Measurements from ENCODE around the gene STPG3.

STPG3 gene

DNA sequence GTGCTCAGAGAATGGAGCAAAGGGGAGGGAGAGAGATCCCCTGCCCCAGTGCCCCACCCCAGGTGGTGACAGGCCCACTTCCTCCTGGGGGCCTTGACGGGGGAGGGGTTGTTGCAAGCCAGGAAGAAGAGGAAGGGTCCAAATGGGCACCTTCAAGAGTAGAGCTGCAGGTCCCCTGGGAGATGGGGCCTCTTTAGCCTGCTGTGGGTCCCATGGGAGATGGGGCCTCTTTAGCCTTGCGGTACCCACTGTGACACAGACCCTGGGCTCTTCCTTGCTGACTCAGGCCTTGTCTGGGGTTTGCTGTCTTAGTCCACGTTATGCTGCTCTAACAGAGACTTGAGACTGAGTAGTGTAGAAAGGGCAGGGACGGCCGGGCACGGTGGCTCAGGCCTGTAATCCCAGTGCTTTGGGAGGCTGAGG is 16.9 kb downstream of the STPG3 start:
- no peak for DNase-seq

- no peak for DNase-seq
Observed at GRCh38 chr9:137268538-137269201, 17.6 kb downstream of the STPG3 start.

GRCh38 chr9:137269231-137269772 is 18.2 kb downstream of the STPG3 start:
- DNase-seq, result no peak

DNA sequence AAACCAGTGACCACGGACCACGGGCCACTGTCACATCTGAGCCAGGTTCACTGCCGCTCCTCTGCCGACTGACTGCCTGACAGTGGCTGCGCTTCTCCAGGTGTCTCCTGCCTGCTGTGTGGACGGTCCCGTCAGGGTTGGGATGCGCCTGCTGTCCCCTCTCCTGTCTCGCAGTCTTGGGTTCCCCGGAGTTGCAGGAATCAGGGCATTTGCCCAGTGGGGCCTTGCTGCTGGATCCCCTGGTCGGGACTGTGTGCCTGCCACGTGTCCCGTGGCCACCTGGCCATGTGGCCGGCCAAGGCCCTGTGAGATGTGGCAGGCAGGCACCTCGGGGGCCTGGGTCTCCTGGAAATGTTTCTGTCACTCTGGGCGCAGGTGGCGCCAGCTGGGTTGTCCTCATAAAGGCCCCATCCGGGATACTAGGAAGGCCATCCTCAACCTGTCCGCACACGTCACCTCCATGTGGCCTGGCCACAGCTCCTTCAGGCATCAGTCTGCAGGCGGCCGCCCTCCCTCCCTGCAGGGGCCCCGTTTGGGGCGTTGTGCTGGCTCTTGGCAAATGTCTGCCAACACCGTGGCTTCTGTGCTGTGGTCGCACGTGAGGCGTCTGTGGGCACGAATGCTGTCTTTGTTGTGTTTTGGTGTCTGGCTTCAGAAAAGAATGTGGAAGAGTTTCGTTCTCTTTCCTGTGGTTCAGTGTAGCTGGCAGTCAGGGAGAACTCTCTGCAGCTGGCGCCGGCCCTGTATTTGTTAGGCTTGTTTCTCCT is 20.0 kb downstream of the STPG3 start:
- no peak for DNase-seq

- DNase-seq, result no peak
Observed at GRCh38 chr9:137271696-137272076, 20.6 kb downstream of the STPG3 start.

DNA sequence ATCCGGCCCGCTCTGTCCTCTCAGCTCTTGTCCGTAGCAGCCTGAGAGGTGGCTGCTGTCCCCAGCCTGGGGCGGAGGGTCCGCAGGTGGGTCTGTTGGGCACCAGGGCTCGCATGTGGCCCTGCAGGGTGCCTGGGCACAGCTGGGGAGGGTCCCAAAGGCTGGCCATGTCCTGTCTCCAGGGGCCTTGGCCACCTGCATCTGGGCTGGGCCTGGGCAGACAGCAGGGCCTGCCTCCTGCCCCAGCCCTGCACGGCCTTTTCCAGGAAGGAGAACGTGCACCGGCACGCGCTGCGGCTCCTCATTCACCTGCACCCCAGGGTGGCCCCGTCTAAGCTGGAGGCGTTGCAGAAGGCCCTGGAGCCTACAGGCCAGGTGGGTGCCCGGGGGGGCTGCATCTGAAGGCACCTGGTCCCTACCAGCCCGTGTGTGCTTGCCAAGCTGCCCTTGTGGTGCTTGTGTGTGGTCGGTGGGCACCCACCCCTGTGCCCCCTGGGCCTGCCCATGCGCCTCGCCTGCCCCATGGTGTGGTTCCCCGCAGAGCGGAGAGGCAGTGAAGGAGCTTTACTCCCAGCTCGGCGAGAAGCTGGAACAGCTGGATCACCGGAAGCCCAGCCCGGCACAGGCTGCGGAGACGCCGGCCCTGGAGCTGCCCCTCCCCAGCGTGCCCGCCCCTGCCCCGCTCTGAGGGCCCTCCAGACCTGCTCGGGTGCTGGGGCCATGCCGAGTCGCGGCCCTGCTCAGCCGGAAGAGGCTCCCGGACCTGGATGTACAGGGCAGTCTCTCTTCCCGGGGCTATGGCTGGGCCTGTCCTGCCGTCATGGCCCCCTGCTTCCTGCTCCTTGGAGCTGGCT is 21.4 kb downstream of the STPG3 start:
- no peak for DNase-seq

DNA sequence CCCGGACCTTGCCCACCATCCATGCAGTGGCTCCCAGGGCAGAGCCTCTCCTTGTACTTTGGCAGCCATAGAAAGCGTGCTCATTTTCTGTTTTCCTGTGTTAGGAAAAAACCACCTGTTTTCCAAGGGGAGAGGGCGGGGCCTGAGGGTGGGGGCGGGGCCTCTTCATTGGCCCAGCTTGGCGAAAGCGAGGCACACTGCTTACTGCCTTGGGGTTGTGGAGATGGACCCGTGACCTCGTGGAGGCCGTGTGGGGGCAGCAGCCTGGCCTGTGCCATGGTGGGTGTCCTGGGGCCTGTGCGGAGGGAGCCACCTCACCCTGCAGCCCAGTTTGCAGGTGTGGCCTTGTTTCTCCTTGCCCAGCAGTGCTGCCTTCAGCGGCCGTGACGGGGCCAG is 22.0 kb downstream of the STPG3 start:
- DNase-seq, result no peak

DNA sequence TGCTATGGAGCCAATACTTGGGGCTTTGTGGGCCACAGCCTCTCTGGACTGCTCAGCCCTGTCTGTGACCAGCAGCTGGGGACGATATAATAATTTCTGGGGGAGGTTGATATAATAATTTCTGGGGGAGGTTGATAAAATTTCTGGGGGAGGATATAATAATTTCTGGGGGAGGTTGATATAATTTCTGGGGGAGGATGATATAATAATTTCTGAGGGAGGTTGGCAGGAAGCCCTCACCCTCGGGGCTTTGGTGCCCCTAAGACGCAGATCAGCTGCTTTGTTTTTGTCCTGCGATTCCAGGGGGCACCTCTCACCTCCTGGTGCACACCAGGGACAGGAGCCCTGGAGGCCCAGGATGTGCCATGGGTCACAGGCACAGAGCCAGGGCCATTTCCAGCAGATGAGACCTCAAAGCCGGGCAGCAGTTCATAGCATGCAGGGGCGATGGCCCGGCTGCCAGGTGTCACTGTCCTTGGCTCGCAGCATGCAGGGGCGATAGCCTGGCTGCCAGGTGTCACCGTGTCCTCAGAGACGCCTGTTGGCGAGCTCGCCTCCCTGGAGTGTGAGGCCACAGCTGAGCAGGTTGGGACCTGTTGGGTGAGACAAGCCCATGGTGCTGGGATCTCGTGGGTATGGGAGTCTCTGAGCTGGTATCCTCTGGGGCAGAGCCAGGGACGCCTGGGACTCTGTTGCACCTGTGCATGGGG is 22.7 kb downstream of the STPG3 start:
- DNase-seq, result no peak

DNA sequence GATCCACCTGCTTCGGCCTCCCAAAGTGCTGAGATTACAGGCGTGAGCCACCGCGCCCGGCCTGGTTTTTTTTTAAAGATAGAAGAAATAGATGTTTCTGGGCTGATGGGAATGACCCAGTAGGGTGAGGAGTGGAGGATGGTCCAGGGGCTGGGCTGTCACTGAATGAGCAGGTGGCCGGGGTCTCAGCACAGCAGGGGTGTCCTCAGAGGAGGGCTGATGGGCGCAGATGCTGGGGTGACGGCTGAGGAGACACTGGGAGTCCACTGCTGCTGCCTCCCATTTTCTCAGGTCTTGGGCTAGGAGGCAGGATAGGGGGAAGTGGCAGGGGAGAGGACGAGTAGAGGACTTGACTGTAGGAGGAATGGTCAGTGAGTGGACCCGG is 24.1 kb downstream of the STPG3 start:
- no peak for DNase-seq

DNA sequence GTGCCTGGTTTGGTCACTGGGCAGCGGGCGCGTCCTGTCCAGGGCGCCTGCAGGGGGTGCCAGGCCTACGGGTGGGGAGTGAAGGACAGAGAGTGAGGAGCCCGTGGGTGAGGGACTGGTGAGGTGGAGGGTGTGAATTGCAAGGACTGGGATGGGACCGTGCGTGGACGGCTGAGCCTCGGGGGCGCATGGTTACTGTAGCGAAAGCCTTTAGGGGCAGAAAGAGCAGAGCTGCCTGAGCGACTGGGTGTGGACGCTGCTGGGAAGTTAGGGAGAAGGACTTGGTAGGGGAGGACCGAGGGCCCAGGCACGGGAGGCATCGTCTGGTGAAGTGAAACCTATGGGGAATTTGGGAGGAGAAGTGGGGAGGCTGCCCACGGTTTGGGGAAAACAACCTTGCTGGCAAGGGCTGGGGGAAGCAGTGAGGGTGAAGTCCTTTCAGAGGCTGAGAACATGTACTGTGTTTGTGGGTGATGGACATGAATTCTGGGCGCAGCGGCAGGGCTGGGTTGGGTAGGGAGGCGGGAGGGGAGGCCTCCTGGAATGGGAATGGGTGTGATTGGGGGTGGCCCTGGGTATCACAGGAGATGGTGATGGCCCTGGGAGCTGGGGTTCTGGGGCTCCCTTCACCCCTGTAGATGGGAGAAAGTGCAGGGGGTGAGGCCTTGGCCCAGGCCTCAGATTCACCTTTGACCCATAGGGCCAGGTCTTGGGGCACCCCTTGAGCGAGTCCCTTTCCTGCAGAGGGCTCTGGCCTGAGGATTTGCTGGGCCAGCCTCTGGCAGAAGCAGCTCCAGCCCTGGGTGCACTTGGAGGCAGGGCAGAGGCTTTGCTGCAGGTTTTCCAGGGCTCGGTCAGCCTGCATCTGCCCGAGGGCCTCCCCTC is 24.7 kb downstream of the STPG3 start:
- no peak for DNase-seq

DNA sequence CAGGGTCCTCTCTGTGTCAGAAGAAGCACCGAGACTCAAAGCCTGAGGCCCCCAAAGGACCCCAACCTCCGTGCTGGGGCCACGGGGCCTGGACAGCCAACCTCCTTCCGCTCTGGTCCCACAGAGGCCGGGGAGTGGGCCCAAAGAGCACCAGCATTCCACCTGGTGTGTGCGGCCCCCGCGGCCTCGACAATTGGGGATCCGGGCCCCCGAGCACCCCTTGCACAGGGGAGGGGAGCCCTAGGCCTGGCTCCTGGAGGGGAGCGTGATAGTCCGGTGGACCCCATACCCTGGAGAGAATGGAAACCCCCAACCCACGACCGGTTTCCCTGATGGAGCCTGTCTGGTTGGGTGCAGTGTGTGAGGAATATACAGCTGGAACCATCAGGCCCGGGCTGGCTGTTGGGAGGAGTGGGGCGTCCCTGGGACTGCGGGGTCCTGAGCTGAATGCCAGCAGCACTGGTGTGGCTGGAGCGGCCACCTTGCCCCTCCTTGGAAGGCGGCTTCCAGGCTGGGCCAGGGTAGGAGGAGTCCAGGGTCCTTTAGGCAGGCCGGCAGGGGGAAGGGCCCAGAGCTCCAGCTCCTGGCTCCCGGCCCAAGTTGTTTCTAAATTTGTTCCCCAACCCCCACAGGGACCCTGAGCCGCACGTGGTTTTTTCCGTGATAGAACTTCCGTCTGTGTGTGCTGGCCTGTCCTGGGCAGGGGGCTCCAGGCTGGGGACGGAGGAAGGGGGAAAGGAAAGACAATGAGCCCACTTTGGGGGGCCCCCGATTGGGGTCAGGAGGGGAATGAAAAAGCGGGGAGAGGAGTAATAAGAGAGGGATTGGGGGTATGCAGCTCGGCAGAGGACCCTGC is 25.6 kb downstream of the STPG3 start:
- peak; percentile 83 for DNase-seq

DNA sequence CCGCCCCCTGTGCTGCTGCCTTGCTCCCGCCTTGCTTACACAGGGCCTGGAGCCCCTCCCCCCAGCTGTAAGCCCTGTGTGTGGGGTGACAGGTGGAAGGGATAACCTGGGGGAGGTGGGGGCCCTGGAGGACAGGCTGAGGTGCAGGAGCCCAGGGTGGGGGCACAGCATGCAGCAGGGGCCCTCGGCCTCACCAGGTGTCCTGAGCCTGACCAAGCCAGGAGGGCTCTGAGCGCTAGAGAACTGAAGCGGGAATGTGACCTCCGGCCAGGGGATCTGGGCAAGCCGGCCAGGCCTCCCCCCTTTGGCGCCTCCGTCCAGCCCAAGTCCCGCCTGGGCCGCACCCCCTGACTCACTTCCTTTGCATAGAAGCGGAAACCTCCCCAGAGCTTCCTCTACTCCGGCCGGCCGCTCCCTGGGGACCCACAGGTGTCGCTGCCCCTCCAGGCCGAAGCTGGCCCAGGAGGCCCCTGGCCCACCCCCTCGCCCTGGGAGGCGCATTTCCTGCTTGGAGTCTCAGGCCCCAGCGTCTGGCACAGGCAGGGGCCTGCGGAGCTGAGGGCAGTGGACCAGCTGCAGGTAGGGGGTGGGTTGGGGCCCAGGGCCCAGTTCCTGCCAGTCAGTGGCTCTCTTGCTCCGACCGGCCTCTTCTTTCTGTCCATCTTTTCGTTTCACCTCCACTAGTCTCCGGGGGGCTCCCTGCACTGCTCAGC is 26.4 kb downstream of the STPG3 start, which contains the start of gene TOR4A:
Gene TOR4A (plus strand): TSS at position 398 of the 713 bp plus-strand sequence. CDS start 964 bp downstream, outside the sequence.
- DNase-seq, result peak; percentile 71

DNA sequence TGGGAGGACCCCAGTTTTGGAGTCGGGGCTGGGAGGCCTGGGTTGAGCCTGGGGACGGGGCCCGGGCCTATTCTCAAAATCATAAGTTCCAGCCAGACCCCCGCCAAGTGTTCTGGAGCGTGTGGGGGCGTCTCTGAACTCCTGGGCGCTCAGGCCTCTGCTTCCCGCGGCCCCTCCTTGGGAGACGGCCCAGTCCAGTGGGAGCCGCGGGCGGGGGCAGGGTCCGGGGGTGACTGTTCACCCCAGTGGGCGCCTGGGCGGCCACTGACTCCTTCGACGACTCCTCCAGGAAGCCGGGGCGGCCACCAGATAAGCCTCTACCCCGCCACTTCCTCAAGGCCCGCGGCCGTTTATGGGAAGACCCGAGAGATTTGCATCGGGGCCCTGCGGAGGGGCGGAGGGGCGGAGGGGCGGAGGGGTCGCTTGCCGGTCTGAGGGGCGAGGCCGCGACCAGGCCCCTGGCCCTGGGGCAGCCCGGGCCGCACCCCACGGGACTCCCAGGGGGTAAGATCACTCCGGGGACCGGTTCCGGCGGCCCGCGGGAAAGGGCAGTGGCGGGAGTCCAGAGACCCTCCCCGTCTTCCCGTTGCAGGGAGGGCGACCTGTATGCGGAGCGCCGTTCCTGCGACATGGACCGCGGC is 27.1 kb downstream of the STPG3 start:
- DNase-seq, result peak; percentile 41

DNA sequence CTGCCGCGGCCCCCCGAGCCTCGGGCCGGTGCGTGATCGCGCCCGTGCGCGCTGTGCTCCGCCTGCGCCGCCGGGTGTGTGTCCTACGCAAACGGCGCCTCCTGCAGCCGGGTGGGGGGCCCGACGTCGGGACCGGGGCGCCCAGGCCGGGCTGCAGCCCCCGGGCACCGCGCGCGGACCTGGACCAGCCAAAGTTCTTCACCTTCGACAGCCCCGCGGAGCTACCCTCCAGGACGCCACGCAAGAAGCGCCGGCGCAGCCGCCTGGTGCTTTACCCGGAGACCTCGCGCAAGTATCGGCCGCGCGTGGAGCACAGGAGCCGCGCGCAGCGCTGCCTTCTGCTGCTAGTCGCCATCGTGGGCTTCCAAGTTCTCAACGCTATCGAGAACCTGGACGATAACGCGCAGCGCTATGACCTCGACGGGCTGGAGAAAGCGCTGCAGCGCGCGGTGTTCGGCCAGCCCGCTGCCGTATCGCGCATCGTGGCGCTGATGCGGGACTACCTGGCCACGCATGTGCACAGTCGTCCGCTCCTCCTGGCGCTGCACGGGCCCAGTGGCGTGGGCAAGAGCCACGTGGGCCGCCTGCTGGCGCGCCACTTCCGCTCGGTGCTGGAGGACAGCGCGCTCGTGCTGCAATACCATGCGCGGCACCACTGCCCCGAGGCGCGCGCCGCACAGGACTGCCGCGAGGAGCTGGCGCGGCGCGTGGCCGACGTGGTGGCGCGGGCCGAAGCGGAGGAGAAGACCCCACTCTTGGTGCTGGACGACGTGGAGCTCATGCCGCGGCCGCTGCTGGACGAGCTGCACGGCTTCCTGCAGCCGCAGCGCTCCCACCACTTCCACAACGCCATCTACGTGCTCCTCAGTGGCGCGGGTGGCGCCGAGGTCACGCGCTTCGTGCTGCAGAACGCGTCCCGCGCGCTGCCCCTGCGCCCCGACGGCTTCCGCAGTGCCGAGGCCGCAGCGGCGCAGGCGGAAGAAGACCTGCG is 27.9 kb downstream of the STPG3 start:
- peak; percentile 34 for DNase-seq

- DNase-seq, result peak; percentile 36
Observed at GRCh38 chr9:137279741-137280473, 28.8 kb downstream of the STPG3 start.

DNA sequence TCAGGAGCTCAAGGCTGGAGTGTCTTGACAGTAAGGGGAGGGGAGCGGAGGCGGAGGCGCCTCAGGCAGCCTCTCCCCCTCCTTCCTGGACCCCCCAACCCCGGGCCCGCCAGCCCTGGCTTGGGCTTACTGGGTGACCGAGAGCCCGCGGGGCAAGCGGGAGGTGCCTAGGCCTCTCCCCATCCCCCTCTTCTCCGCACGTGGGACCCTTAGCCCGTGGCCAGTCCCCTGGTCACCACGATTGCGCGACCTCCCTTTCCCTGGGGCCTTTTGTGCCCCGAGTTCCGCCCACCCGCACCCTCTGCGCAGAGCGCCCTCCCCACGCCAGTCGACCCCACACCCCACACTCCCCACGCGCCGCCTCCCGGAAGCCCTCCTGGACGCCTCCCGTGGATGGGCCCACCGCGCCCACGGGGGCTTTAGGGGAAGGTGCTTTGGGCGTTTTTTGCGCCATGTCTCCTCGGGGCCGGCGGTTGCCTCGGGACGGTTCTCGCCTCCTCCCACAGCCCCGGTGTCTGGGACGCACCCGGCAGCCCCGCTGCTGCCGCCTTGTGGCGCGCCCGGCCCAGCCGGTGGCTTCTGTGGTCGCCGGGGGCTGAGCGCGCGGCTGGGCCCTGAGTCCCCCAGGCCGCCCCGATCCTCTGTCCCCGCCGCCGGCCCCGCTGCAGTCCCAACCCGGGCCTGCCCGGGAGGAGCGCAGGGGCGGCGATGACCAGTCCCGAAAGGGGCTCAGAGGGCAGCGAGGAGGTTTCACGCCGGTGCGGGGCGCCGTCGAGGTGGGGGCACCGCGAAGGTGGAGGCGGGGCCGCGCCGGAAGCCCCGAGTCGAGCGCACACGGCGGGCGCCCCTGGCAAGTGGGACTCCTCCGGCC is 29.6 kb downstream of the STPG3 start:
- peak; percentile 43 for DNase-seq

Measured in left hindlimb (tissue), 1 donor.